Uterus (tissue), 2 donors: Measurements from ENCODE around the gene TUBG2.

ENCODE experiments used
- POLR2A ChIP-seq, 2 donors: fragments of 450-650 bp; IDR thresholded peaks; one replicate each; pipeline ENCODE4 v1.6.1; 2016; ENCODE audit warnings: antibody characterized with exemption in 2 of 2, mild to moderate bottlenecking in 1 of 2, moderate library complexity in 1 of 2
- TF ChIP-seq, protein P1 (sequence below), 4 experiments: fragments of 200-600 bp in 2 of 4; fragments of 450-650 bp in 2 of 4; sonication (generic) in 2 of 4; IDR thresholded peaks; one replicate each; pipeline ENCODE4 v1.5.1; 2016 to 2019; ENCODE audit warnings: antibody characterized with exemption in 4 of 4, mild to moderate bottlenecking in 2 of 4, moderate library complexity in 1 of 4

DNA sequence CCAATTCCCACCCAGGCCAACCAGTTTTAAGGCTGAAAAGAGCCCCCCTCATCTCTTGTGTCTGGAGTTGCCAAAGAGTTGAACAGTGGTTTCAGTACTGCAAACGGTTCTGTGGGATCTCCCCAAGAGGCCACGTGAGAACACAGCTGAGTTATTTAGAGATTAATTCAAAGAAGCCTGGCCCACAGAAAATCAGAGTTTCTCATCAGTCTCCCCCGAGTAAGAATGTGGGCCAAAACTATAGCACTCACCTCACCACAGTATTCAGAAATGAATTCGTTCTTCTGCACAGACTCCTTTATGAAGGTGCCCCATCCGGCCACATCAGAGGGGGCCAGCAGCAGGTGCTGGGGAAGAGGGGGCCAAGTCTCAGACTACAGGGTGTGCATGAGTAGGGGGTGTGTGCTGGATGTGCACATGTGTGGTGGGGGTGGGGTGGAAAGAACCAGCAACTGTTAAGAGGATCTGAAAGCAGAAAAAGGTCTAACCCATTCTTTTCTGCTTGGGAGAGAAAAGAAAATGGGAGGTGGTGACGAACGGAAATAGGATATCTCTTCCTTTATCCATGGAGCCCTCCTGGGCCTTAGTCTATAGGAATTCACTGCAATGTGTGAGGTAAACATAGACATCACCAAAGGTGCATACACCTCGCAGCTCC lies 45.9 kb downstream of the TUBG2 start:
- no peak for TF ChIP-seq POLR2A (IDR thresholded peaks at IDR 0.05)
- TF ChIP-seq, protein P1, sequence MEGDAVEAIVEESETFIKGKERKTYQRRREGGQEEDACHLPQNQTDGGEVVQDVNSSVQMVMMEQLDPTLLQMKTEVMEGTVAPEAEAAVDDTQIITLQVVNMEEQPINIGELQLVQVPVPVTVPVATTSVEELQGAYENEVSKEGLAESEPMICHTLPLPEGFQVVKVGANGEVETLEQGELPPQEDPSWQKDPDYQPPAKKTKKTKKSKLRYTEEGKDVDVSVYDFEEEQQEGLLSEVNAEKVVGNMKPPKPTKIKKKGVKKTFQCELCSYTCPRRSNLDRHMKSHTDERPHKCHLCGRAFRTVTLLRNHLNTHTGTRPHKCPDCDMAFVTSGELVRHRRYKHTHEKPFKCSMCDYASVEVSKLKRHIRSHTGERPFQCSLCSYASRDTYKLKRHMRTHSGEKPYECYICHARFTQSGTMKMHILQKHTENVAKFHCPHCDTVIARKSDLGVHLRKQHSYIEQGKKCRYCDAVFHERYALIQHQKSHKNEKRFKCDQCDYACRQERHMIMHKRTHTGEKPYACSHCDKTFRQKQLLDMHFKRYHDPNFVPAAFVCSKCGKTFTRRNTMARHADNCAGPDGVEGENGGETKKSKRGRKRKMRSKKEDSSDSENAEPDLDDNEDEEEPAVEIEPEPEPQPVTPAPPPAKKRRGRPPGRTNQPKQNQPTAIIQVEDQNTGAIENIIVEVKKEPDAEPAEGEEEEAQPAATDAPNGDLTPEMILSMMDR (IDR thresholded peaks at IDR 0.05) = no peak
